Fibroblast of villous mesenchyme (primary cell): ENCODE measurements around the gene ITGA11. TPM values are rescaled to one million over a fixed set of nuclear protein-coding genes. Genes with fewer than 3 reads are reported as not detected.

Experiments
- DNase-seq: peaks from one replicate; pipeline ENCODE4 v3.0.0-alpha.2; 2010; ENCODE audit warnings: low read depth
- H3K4me3 ChIP-seq: 2 replicates; pipeline ENCODE4 v1.5.1; 2011; ENCODE audit warnings: low read depth, mild to moderate bottlenecking, low read length
- CTCF ChIP-seq: IDR thresholded peaks from 2 replicates; pipeline ENCODE4 v1.5.1; 2012; ENCODE audit warnings: low read depth, mild to moderate bottlenecking, low read length; ENCODE audit not compliant: insufficient read depth
- total RNA-seq: library from RNA; depleted of rRNA; stranded (reverse); fragments of >200 nt; gene quantifications from 2 replicates; pipeline ENCODE4 v1.2.3, GENCODE V29; 2012

Gene ITGA11
- total RNA-seq, 1 donor, result 87.7 TPM

GRCh38 chr15:68310804-68311463 lies 121.0 kb downstream of the ITGA11 start:
- H3K4me3 ChIP-seq, result no peak overlapping the region
- TF ChIP-seq CTCF, result no peak
- no peak for DNase-seq

GRCh38 chr15:68310178-68310803 lies 121.7 kb downstream of the ITGA11 start:
- H3K4me3 ChIP-seq, result no peak overlapping the region
- no peak for TF ChIP-seq CTCF
- DNase-seq, result peak; percentile 33

GRCh38 chr15:68309024-68309423 lies 122.9 kb downstream of the ITGA11 start:
- no peak overlapping the region for H3K4me3 ChIP-seq
- TF ChIP-seq CTCF, result no peak
- DNase-seq, result peak; percentile 77

- no peak overlapping the region for H3K4me3 ChIP-seq
- DNase-seq, result no peak
- TF ChIP-seq CTCF, result no peak
These were observed 124.6 kb downstream of the ITGA11 start for GRCh38 chr15:68307131-68307928.

GRCh38 chr15:68305420-68305871 lies 126.5 kb downstream of the ITGA11 start:
- no peak for TF ChIP-seq CTCF
- no peak for DNase-seq
- H3K4me3 ChIP-seq, result no peak overlapping the region

GRCh38 chr15:68304589-68305337 lies 127.2 kb downstream of the ITGA11 start:
- TF ChIP-seq CTCF, result no peak
- DNase-seq, result no peak
- H3K4me3 ChIP-seq, result no peak overlapping the region
